ENCODE data around the gene PIK3CD.
A peak's percentile ranks its signal among the peaks of the same experiment; 100 is the strongest.
"Not testable (repeated sequence)": the region's sequence is repeated elsewhere in the genome, so short reads cannot be mapped to it uniquely, and the experiment has no call there.

PIK3CD gene

GRCh38 chr1:9736241-9736640, 84.7 kb downstream of the PIK3CD start:
- DNase-seq (ENCODE audit: low spot score) = no peak

GRCh38 chr1:9737057-9737456, 85.5 kb downstream of the PIK3CD start:
- no peak for DNase-seq (ENCODE audit: low spot score)

- DNase-seq (ENCODE audit: low spot score) = no peak
Observed at GRCh38 chr1:9737671-9738070, 86.1 kb downstream of the PIK3CD start.

- DNase-seq (ENCODE audit: low spot score) = no peak
Observed at GRCh38 chr1:9744106-9744799, 92.7 kb downstream of the PIK3CD start.

GRCh38 chr1:9746211-9746610, 94.7 kb downstream of the PIK3CD start:
- DNase-seq (ENCODE audit: low spot score) = no peak

GRCh38 chr1:9746651-9747050, 95.1 kb downstream of the PIK3CD start:
- no peak for DNase-seq (ENCODE audit: low spot score)

DNA sequence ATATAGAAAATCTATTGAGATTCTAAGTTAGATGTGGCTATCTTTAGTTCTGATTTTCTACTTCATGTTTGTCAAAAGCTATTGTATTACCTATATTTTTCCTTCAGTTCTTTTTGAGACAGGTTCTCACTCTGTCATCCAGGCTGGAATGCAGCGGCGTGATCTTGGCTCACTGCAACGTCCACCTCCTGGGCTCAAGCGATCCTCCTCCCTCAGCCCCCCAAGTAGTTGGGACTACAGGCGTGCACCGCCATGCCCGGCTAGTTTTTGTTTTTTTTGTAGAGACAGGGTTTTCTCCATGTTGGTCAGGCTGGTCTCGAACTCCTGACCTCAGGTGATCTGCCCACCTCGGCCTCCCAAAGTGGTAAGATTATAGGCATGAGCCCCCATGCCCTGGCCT, 96.9 kb downstream of the PIK3CD start:
- DNase-seq (ENCODE audit: low spot score) = not testable (repeated sequence)

DNA sequence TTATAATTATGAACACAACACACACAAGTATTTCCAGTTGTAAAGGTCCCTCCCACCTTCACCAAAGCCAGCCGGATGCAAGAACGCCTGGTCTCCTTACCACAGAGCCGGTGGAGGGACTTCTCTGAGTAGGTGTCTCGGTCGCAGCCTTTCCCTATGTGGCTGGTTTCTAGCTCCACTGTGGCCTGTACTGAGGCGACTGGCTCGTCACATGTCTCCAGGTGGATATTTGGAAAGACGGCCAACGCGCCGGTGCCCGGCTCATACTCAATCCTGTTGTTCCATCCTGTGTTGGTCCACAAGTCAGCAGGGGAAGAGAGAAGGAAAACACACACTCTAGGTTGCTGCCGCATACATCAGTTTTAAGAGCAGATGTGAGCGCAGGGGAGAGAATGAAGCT, 97.8 kb downstream of the PIK3CD start:
- no peak for DNase-seq (ENCODE audit: low spot score)

DNA sequence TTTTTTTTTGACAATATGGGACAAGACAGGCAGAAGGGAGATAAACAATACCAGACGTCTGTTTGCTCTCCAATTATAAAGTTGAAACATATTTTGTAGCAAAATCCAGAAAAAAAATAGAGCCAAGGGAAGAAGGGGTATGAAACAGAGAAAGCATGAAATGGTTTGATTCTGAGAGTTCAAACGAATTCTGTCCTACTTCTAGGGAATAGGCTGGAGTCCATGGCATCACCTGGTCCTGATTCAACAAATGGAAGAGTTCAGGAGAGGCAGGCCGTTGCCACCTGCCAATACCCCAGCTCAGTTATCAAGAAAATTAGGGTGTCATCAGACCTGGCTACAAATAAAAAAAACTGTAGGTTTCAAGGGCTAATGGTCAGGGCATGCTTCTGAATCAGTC, 100.4 kb downstream of the PIK3CD start:
- DNase-seq (ENCODE audit: low spot score) = no peak

GRCh38 chr1:9753121-9753531, 101.6 kb downstream of the PIK3CD start:
- DNase-seq (ENCODE audit: low spot score) = no peak

GRCh38 chr1:9755441-9755995, 104.0 kb downstream of the PIK3CD start:
- DNase-seq (ENCODE audit: low spot score) = no peak

DNA sequence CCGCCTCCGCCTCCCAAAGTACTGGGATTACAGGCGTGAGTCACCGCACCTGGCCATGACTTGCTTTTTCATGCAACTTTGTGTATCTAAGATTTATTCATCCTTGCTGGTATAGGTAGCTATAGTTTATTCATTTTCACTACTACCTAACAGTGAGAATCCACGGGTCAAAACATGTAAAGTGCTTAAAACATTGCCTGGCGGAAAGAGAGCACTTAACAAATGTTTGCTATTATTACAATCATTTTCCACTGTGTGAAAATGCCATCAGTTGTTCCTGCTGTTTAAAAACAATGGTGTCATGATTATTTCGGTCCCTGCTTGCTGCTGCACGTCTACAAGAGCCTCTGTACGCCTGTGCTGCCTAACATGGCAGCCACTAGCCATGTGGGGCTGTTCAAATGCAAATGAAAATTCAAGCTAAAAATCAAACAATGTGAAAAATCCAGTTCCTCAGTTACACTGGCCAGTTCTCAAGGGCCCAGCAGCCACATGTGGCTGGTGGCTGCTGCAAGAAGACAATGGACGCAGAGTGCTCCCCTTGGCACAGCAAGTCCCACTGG, 107.1 kb downstream of the PIK3CD start:
- DNase-seq (ENCODE audit: low spot score) = no peak

DNA sequence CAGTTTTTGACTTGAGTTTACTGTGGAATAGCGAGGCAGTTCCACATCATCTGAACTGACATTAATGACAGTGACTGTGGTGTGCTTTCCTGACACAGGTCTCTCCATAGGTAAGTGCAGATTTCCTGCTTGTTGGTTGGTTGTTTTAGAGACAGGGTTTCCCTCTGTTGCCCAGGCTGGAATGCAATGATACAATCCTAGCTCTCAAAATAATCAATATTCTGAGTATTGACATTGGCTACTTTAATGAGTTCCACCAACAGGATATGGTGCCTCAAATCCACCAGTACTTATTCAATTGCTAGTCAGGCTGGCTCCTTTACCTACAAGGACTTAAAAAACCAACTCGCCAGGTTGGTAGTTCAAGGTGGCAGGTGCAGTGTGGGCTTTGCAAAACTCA, 108.4 kb downstream of the PIK3CD start:
- DNase-seq (ENCODE audit: low spot score) = peak; percentile 34

- DNase-seq (ENCODE audit: low spot score) = peak; percentile 22
Observed at GRCh38 chr1:9760824-9761223, 109.3 kb downstream of the PIK3CD start.

GRCh38 chr1:9761855-9762254, 110.3 kb downstream of the PIK3CD start:
- DNase-seq (ENCODE audit: low spot score) = no peak

GRCh38 chr1:9762446-9762845, 110.9 kb downstream of the PIK3CD start:
- not testable (repeated sequence) for DNase-seq (ENCODE audit: low spot score)

DNA sequence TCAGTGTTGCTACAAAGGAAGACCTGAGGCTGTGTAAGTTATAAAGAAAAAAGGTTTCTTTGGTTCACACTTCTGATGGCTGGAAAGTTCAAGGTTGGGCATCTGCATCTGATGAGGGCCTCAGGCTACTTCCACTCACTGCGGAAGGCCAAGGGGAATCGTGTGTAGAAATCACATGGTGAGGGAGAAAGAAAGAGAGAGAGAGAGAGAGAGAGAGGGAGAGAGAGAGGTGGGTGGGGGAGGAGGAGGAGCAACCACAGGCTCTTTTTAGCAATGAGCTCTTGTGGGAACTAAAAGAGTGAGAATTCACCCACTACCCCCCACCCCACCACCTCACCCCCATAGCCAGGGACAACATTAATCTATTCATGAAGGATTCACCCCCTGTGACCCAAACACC, 112.4 kb downstream of the PIK3CD start:
- no peak for DNase-seq (ENCODE audit: low spot score)

DNA sequence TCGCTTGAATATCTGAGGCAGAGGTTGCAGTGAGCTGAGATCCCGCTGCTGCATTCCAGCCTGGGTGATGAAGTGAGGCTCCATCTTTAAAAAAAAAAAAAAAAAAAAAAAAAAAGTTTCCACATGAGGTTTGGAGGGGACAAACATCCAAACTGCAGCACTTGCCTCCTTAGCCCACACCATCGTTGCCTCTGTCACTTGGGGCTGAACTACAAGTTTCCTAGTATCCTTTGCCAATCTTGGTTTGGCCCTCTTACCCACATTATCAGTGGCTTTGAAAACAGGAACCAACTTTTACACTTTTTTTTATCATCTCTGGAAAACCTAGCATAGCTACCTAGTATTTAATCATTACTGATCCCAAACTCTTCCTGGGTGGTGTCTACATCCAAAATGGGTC, 113.0 kb downstream of the PIK3CD start:
- DNase-seq (ENCODE audit: low spot score) = no peak

DNA sequence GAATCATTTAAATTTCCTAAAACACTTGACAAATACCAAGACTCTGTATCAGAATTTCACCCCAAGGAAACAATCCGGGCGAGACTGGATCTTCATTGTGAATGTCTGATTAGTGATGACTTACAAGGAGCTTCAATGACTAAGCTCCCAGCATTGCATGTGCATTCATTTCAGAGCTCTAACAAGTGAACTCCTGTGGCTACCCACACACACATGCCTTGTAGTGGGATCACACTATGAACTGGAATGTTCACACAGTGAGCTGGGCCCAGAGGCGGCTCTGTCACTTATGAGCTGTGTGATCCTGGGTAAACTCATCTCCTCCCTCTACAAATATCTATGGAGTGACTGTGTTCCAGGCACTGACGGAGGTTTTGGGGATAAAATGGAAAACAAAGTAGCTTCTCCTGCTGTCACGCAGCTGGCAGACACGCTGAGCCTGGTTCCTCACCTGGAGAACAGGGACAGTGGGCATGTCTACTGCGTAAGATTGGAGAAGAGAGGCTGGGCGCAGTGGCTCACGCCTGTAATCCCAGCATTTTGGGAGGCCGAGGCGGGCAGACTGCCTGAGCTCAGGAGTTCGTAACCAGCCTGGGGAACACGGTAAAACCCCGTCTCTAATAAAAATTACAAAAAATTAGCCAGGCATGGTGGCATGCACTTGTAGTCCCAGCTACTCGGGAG, 115.4 kb downstream of the PIK3CD start:
- DNase-seq (ENCODE audit: low spot score) = no peak

- DNase-seq (ENCODE audit: low spot score) = no peak
Observed at GRCh38 chr1:9767964-9768668, 116.6 kb downstream of the PIK3CD start.

DNA sequence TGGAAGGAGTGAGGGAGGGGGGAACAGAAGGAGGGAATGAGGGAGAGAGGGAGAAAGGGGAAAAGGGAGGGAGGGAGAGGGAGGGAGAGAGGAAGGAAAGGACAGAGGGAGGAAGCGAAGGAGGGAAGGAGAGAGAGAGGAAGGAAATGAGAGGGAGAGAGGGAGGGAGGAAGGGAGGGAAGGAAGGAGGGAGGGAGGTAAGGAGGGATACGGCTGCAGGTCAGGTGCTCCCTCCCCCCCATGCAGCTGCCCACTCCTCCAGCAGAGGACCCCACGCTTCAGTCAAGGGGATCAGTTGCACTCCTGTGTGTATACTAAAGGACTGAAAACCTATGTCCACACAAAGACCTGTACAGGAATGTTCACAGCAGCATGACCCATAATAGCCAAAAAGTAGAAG, 117.5 kb downstream of the PIK3CD start:
- DNase-seq (ENCODE audit: low spot score) = no peak

GRCh38 chr1:9770298-9770697, 118.8 kb downstream of the PIK3CD start:
- no peak for DNase-seq (ENCODE audit: low spot score)

All from HuH-7 (cell line).